ENCODE results near the gene RNASEH2B.

The RNASEH2B gene

GRCh38 chr13:50889317-50889716 is 20.3 kb upstream of the RNASEH2B start:
- H3K4me1 ChIP-seq (ENCODE audit: insufficient read depth, low read length) = peaks cover 54% of the 10 kb centered on the region
- DNase-seq = no peak
- ATAC-seq (ENCODE audit: insufficient read depth, low read depth) = no peak
- H2AFZ ChIP-seq (ENCODE audit: low read depth, low read length) = peak overlapping the region; percentile 15; the same call in 1 of the 2 replicates
- no peaks in the 10 kb centered on the region for H3K36me3 ChIP-seq (ENCODE audit: insufficient read depth, low read length)
- no peaks in the 10 kb centered on the region for H3K9me3 ChIP-seq (ENCODE audit: insufficient read depth, low read length, severe bottlenecking)
- peaks cover 8% of the 10 kb centered on the region; the same call in 1 of the 2 replicates for H3K79me2 ChIP-seq (ENCODE audit: insufficient read depth, low read length)
- no peaks in the 10 kb centered on the region for H4K20me1 ChIP-seq (ENCODE audit: insufficient read depth, low read length)
- TF ChIP-seq EZH2 (IDR thresholded peaks at IDR 0.05; ENCODE audit: borderline replicate concordance, low read depth, low read length, severe bottlenecking) (no peak), CTCF (IDR thresholded peaks at IDR 0.05; ENCODE audit: borderline replicate concordance, extremely low read depth, low read length, poor library complexity, severe bottlenecking) (no peak)
- peak overlapping the region; percentile 97 for H3K27ac ChIP-seq (ENCODE audit: low read length)
- no peaks in the 10 kb centered on the region for H3K27me3 ChIP-seq (ENCODE audit: insufficient read depth, low read length, poor library complexity)
- H3K4me3 ChIP-seq (ENCODE audit: low read depth in 1 of 2, low read length in 2 of 2) = no peak overlapping the region
- no peak overlapping the region for H3K4me2 ChIP-seq (ENCODE audit: insufficient read depth, low read length)
- H3K9ac ChIP-seq (ENCODE audit: low read depth, low read length) = no peak overlapping the region; the same call in 1 of the 2 replicates

- Histone ChIP-seq H3K27ac (ENCODE audit: low read length) (peak overlapping the region; percentile 97), H4K20me1 (ENCODE audit: insufficient read depth, low read length) (no peaks in the 10 kb centered on the region), H3K9ac (ENCODE audit: low read depth, low read length) (peak overlapping the region; percentile 76), H3K4me3 (ENCODE audit: low read depth in 1 of 2, low read length in 2 of 2) (peak overlapping the region in 1 of 2 experiments; percentile 14; a peak in 1 of 4 replicates), H3K4me2 (ENCODE audit: insufficient read depth, low read length) (peak overlapping the region; percentile 59), H3K4me1 (ENCODE audit: insufficient read depth, low read length) (peaks cover 73% of the 10 kb centered on the region), H3K36me3 (ENCODE audit: insufficient read depth, low read length) (no peaks in the 10 kb centered on the region), H2AFZ (ENCODE audit: low read depth, low read length) (peak overlapping the region; percentile 57), H3K27me3 (ENCODE audit: insufficient read depth, low read length, poor library complexity) (no peaks in the 10 kb centered on the region), H3K9me3 (ENCODE audit: insufficient read depth, low read length, severe bottlenecking) (no peaks in the 10 kb centered on the region), H3K79me2 (ENCODE audit: insufficient read depth, low read length) (peaks cover 15% of the 10 kb centered on the region; the same call in 1 of the 2 replicates)
- TF ChIP-seq CTCF (IDR thresholded peaks at IDR 0.05; ENCODE audit: borderline replicate concordance, extremely low read depth, low read length, poor library complexity, severe bottlenecking) = no peak
- no peak for TF ChIP-seq EZH2 (IDR thresholded peaks at IDR 0.05; ENCODE audit: borderline replicate concordance, low read depth, low read length, severe bottlenecking)
- peak; percentile 63 for DNase-seq
- peak; percentile 25 for ATAC-seq (ENCODE audit: insufficient read depth, low read depth)
Measured at GRCh38 chr13:50891206-50891605, 18.4 kb upstream of the RNASEH2B start.

GRCh38 chr13:50892210-50892944 is 17.2 kb upstream of the RNASEH2B start:
- H3K4me2 ChIP-seq (ENCODE audit: insufficient read depth, low read length) = peak overlapping the region; percentile 59

More at GRCh38 chr13:50892210-50892944, 17.2 kb upstream of the RNASEH2B start:
- H3K36me3 ChIP-seq (ENCODE audit: insufficient read depth, low read length) = no peaks in the 10 kb centered on the region
- H3K9me3 ChIP-seq (ENCODE audit: insufficient read depth, low read length, severe bottlenecking) = no peaks in the 10 kb centered on the region
- no peaks in the 10 kb centered on the region for H3K27me3 ChIP-seq (ENCODE audit: insufficient read depth, low read length, poor library complexity)
- H3K4me1 ChIP-seq (ENCODE audit: insufficient read depth, low read length) = peaks cover 84% of the 10 kb centered on the region
- no peak for TF ChIP-seq CTCF (IDR thresholded peaks at IDR 0.05; ENCODE audit: borderline replicate concordance, extremely low read depth, low read length, poor library complexity, severe bottlenecking)
- TF ChIP-seq EZH2 (IDR thresholded peaks at IDR 0.05; ENCODE audit: borderline replicate concordance, low read depth, low read length, severe bottlenecking) = no peak
- no peaks in the 10 kb centered on the region for H4K20me1 ChIP-seq (ENCODE audit: insufficient read depth, low read length)
- DNase-seq (peak; percentile 95), ATAC-seq (ENCODE audit: insufficient read depth, low read depth) (peak; percentile 75)
- H3K27ac ChIP-seq (ENCODE audit: low read length) = peak overlapping the region; percentile 97
- peak overlapping the region; percentile 76 for H3K9ac ChIP-seq (ENCODE audit: low read depth, low read length)
- H3K79me2 ChIP-seq (ENCODE audit: insufficient read depth, low read length) = peaks cover 15% of the 10 kb centered on the region; the same call in 1 of the 2 replicates
- H2AFZ ChIP-seq (ENCODE audit: low read depth, low read length) = no peak overlapping the region
- H3K4me3 ChIP-seq (ENCODE audit: low read depth in 1 of 2, low read length in 2 of 2) = peak overlapping the region in 1 of 2 experiments; percentile 33; a peak in 2 of 4 replicates

Data from DND-41 (cell line).